Measurements from ENCODE around the gene BEST4. TPM values are rescaled to one million over a fixed set of nuclear protein-coding genes. Genes with fewer than 3 reads are reported as not detected.

The BEST4 gene
- polyA plus RNA-seq (2013), result 0.34 TPM

DNA sequence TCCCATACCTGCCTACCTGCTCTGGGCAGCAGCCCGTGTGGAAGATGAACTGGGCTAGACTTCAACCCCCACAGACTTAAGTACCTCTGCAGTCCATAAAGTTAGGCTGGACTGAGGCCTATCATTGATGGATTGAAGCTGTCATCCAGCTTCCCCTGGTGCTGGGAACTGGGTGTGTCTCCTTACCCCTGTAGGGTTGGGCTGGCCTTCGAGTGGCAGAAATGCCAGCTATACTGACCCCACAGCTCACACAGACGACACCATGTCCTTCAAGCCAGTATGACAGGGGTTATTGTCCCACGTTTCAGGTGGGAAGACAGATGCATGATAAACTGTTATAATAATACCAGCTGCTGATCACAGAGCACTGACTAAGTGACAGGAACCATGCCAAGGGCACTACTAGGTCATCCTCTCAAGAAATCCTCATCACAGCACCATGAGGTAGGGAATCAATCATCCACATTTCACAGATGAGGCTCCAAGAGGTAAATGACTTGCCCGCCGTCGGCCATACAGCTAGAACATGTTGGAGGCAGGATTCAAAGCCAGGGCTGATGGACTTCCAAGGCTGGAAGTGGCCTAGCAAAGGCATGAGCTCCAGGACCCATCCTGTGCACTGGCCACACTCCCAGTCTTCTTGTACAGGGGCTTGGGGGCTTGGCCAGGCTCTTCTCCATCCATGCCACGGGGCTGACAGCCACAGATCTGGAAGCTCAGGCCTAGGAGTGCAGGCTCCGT is at the start of gene BEST4:
Gene BEST4 (minus strand): TSS at position 51 of the 741 bp plus-strand sequence. CDS start 465 bp downstream, outside the sequence.
- H3K36me3 ChIP-seq (ENCODE audit: control insufficient read depth in 4 of 4, insufficient read depth in 4 of 4, low read length in 3 of 4), result no peaks in the 10 kb centered on the region
- H3K27me3 ChIP-seq (replicated peaks in 2 of 5; ENCODE audit: control insufficient read depth in 4 of 5, insufficient read depth in 5 of 5, low read length in 4 of 5), result no peaks in the 10 kb centered on the region
- POLR2A ChIA-PET, result interaction anchor here (0.6 to 1.1 kb wide), 4 partner anchors 9 to 84 kb away, joined by 3 to 9 read pairs (median 4); no protein-coding TSS in a partner anchor
- no peaks in the 10 kb centered on the region for H3K9me3 ChIP-seq (ENCODE audit: control extremely low read depth in 1 of 5, control insufficient read depth in 4 of 5, insufficient read depth in 2 of 5, low read depth in 1 of 5, low read length in 4 of 5)
- CTCF ChIA-PET, result interaction anchor here (0.7 to 7.5 kb wide), 10 partner anchors 10 to 57 kb away, joined by 3 to 43 read pairs (median 5); partner anchors contain the start of genes BTBD19, DYNLT4, PLK3 and PTCH2
- H3K27ac ChIP-seq (ENCODE audit: insufficient read depth in 1 of 2, low read depth in 1 of 2, low read length in 2 of 2, poor library complexity in 1 of 2, severe bottlenecking in 2 of 2), result no peak within 1 kb of the TSS
- peaks cover 8 to 34% (median 27%) of the 10 kb centered on the region in 4 experiments for H3K4me1 ChIP-seq (ENCODE audit: control extremely low read depth in 1 of 4, control insufficient read depth in 4 of 4, insufficient read depth in 4 of 4, low read length in 3 of 4)
- no peak for DNase-seq
- no peak within 1 kb of the TSS for H3K4me3 ChIP-seq (ENCODE audit: control insufficient read depth in 1 of 7, extremely low read depth in 1 of 7, insufficient read depth in 4 of 7, low read depth in 2 of 7, low read length in 6 of 7)
- 91% methylated on average over 8 of the region's 9 CpGs for WGBS (ENCODE audit: insufficient coverage)

DNA sequence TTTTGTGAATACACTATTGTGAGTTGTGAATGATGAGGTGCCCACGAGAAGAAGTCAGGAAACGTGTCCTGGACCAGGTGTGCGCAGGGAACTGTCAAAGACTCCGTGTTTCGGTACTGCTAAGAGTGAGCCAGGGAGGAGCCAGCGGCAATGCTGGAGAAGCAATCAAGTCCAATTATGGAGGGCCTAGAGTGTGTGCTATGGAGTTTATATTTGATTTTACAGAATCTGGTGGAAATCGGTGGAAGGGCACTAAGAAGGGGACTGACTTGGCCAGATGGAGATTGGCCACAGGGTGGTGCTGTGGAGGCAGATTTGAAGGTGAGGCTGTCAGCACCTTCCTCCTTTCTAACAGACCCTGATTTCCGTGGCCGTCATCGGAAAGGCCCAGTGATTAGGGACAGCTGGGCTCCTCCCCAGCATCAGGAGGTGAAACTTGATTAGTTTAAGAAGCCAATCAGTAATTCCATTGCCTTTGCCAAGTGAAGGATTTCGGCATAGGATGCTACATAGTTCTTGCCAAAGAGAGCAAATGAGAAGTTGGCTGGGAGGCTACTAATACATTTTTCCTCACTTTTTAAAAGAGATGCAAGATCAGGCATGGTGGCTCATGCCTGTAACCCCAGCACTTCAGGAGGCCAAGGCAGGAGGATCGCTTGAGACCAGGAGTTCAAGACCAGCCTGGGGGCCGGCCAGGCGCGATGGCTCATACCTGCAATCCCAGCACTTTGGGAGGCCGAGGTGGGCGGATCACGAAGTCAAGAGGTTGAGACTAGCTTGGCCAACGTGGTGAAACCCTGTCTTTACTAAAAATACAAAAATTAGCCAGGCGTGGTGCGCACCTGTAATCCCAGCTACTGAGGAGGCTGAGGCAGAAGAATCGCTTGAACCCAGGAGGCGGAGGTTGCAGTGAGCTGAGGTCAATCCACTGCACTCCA is 48.0 kb upstream of the BEST4 start:
- WGBS (ENCODE audit: insufficient coverage), result 77% methylated on average over 18 of the region's 23 CpGs
- ChIA-PET CTCF (interaction anchor here (0.7 to 3.1 kb wide), 14 partner anchors 10 to 178 kb away, joined by 3 to 11 read pairs (median 4); partner anchors contain the start of genes BEST4, BTBD19, PLK3 and UROD), POLR2A (interaction anchor here (1.4 kb wide), 1 partner anchor 176 kb away, joined by 4 read pairs; the partner anchor contains the start of gene UROD)
- peak; percentile 86 to 94 (median 89) for DNase-seq
- Histone ChIP-seq H3K4me1 (ENCODE audit: control extremely low read depth in 1 of 4, control insufficient read depth in 4 of 4, insufficient read depth in 4 of 4, low read length in 3 of 4) (peaks cover 0 to 54% (median 51%) of the 10 kb centered on the region in 4 experiments), H3K36me3 (ENCODE audit: control insufficient read depth in 4 of 4, insufficient read depth in 4 of 4, low read length in 3 of 4) (no peaks in the 10 kb centered on the region), H3K9me3 (ENCODE audit: control extremely low read depth in 1 of 5, control insufficient read depth in 4 of 5, insufficient read depth in 2 of 5, low read depth in 1 of 5, low read length in 4 of 5) (no peaks in the 10 kb centered on the region), H3K4me3 (ENCODE audit: control insufficient read depth in 1 of 7, extremely low read depth in 1 of 7, insufficient read depth in 4 of 7, low read depth in 2 of 7, low read length in 6 of 7) (peak overlapping the region in 1 of 7 experiments; percentile 51), H3K27ac (ENCODE audit: insufficient read depth in 1 of 2, low read depth in 1 of 2, low read length in 2 of 2, poor library complexity in 1 of 2, severe bottlenecking in 2 of 2) (no peak overlapping the region), H3K27me3 (replicated peaks in 2 of 5; ENCODE audit: control insufficient read depth in 4 of 5, insufficient read depth in 5 of 5, low read length in 4 of 5) (no peaks in the 10 kb centered on the region)

DNA sequence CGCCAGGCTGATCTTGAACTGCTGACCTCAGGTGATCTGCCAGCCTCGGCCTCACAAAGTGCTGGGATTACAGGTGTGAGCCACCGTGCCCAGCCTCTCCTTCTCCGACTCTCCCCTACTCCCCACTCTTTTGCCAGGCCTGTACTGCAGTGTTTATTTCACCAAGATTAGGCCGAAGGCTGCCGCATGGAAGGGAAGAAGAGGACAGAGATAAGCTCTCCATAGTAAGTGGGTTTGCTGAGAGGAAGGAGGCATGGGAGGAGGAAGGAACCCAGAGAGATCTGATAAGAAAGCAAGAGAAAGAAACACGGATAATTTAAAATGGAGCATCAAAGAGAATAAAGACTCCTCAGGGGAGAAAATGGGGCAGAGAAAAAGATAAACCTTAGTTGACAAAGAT is 46.4 kb upstream of the BEST4 start:
- H3K36me3 ChIP-seq (ENCODE audit: control insufficient read depth in 4 of 4, insufficient read depth in 4 of 4, low read length in 3 of 4), result no peaks in the 10 kb centered on the region
- H3K4me3 ChIP-seq (ENCODE audit: control insufficient read depth in 1 of 7, extremely low read depth in 1 of 7, insufficient read depth in 4 of 7, low read depth in 2 of 7, low read length in 6 of 7), result peak overlapping the region in 1 of 7 experiments; percentile 11
- ChIA-PET CTCF (interaction anchor here (0.9 to 3.1 kb wide), 9 partner anchors 8 to 97 kb away, joined by 3 to 11 read pairs (median 3); partner anchors contain the start of gene PLK3), POLR2A (no interaction called here)
- WGBS (ENCODE audit: insufficient coverage), result 48% methylated on average over 4 of the region's 7 CpGs
- no peak overlapping the region for H3K27ac ChIP-seq (ENCODE audit: insufficient read depth in 1 of 2, low read depth in 1 of 2, low read length in 2 of 2, poor library complexity in 1 of 2, severe bottlenecking in 2 of 2)
- no peaks in the 10 kb centered on the region for H3K27me3 ChIP-seq (replicated peaks in 2 of 5; ENCODE audit: control insufficient read depth in 4 of 5, insufficient read depth in 5 of 5, low read length in 4 of 5)
- H3K4me1 ChIP-seq (ENCODE audit: control extremely low read depth in 1 of 4, control insufficient read depth in 4 of 4, insufficient read depth in 4 of 4, low read length in 3 of 4), result peaks cover 0 to 71% (median 68%) of the 10 kb centered on the region in 4 experiments
- no peak for DNase-seq
- peaks cover 0 to 2% (median 0%) of the 10 kb centered on the region in 5 experiments for H3K9me3 ChIP-seq (ENCODE audit: control extremely low read depth in 1 of 5, control insufficient read depth in 4 of 5, insufficient read depth in 2 of 5, low read depth in 1 of 5, low read length in 4 of 5)

DNA sequence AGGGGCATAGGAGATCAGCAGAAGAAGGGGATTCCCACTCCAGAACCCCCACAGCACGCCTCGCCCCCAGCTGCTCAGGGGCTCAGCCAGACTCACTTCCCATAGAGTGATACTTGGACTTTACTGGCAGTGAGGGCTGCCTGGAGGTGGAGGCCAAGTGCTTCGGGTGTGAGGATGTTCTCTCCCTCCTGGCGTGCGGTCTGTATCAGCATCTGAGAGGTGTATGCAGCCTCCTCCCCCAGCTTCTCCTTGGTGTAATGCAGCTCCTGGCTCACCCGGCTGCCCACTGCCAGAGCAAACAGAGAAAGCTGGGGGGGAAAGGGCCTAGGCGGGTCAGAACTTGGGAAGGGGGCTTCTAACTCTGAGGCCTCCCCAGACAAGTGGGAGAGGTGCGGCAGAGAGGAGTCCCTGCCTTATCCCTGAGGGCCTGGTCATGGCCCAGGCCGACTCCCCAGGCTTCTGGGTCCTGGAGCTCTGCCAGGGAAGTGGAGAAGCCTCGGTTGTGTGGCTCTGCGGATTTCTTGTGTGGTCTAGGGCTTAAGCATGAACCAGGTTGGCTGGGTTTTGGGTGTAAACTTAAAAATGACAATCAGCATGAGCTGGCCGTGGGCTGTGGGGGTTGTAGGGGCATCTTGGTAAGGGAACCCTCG is 44.2 kb upstream of the BEST4 start:
- peak in 2 of 3 donors; percentile 57 to 60 for DNase-seq
- WGBS (ENCODE audit: insufficient coverage), result 34% methylated on average over 9 of the region's 13 CpGs
- H3K36me3 ChIP-seq (ENCODE audit: control insufficient read depth in 4 of 4, insufficient read depth in 4 of 4, low read length in 3 of 4), result no peaks in the 10 kb centered on the region
- peak overlapping the region in 2 of 7 experiments; percentile 2 to 28 for H3K4me3 ChIP-seq (ENCODE audit: control insufficient read depth in 1 of 7, extremely low read depth in 1 of 7, insufficient read depth in 4 of 7, low read depth in 2 of 7, low read length in 6 of 7)
- peaks cover 0 to 91% (median 79%) of the 10 kb centered on the region in 4 experiments for H3K4me1 ChIP-seq (ENCODE audit: control extremely low read depth in 1 of 4, control insufficient read depth in 4 of 4, insufficient read depth in 4 of 4, low read length in 3 of 4)
- ChIA-PET POLR2A (interaction anchor here (4.4 kb wide), 1 partner anchor 12 kb away, joined by 21 read pairs; no protein-coding TSS in a partner anchor), CTCF (interaction anchor here (0.7 to 2.1 kb wide), 6 partner anchors 9 to 187 kb away, joined by 3 to 7 read pairs (median 4); partner anchors contain the start of gene UROD)
- no peak overlapping the region for H3K27ac ChIP-seq (ENCODE audit: insufficient read depth in 1 of 2, low read depth in 1 of 2, low read length in 2 of 2, poor library complexity in 1 of 2, severe bottlenecking in 2 of 2)
- no peaks in the 10 kb centered on the region for H3K27me3 ChIP-seq (replicated peaks in 2 of 5; ENCODE audit: control insufficient read depth in 4 of 5, insufficient read depth in 5 of 5, low read length in 4 of 5)
- peaks cover 0 to 7% (median 0%) of the 10 kb centered on the region in 5 experiments for H3K9me3 ChIP-seq (ENCODE audit: control extremely low read depth in 1 of 5, control insufficient read depth in 4 of 5, insufficient read depth in 2 of 5, low read depth in 1 of 5, low read length in 4 of 5)

DNA sequence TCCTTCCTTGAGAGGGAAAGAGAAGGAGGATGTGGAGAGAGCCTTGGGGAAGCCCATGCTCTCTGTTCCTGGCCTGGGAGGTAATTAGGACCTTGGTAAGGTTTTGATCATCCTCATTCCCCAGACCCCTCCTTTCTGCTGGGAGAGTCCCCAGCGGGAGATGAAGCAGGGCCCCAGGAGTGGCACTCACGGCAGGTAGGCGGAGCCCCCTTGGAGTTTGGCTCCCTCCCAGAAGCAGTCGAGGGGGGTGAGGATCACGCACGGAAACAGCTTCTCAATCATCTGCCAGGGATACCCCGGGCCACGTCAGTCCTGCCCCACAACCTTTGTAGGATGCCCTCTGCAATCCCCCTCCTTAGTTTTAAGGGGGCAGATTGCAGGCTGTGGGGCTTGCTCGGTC is 43.5 kb upstream of the BEST4 start:
- DNase-seq, result peak in 2 of 3 donors; percentile 50 to 58
- peaks cover 0 to 7% (median 0%) of the 10 kb centered on the region in 5 experiments for H3K9me3 ChIP-seq (ENCODE audit: control extremely low read depth in 1 of 5, control insufficient read depth in 4 of 5, insufficient read depth in 2 of 5, low read depth in 1 of 5, low read length in 4 of 5)
- ChIA-PET CTCF (interaction anchor here (1.1 to 2.1 kb wide), 3 partner anchors 11 to 181 kb away, joined by 3 to 7 read pairs (median 4); partner anchors contain the start of gene UROD), POLR2A (interaction anchor here (4.4 kb wide), 1 partner anchor 11 kb away, joined by 21 read pairs; no protein-coding TSS in a partner anchor)
- no peak overlapping the region for H3K27ac ChIP-seq (ENCODE audit: insufficient read depth in 1 of 2, low read depth in 1 of 2, low read length in 2 of 2, poor library complexity in 1 of 2, severe bottlenecking in 2 of 2)
- no peak overlapping the region for H3K4me3 ChIP-seq (ENCODE audit: control insufficient read depth in 1 of 7, extremely low read depth in 1 of 7, insufficient read depth in 4 of 7, low read depth in 2 of 7, low read length in 6 of 7)
- H3K27me3 ChIP-seq (replicated peaks in 2 of 5; ENCODE audit: control insufficient read depth in 4 of 5, insufficient read depth in 5 of 5, low read length in 4 of 5), result no peaks in the 10 kb centered on the region
- H3K4me1 ChIP-seq (ENCODE audit: control extremely low read depth in 1 of 4, control insufficient read depth in 4 of 4, insufficient read depth in 4 of 4, low read length in 3 of 4), result peaks cover 0 to 93% (median 81%) of the 10 kb centered on the region in 4 experiments
- 11% methylated on average over 8 of the region's 9 CpGs for WGBS (ENCODE audit: insufficient coverage)
- no peaks in the 10 kb centered on the region for H3K36me3 ChIP-seq (ENCODE audit: control insufficient read depth in 4 of 4, insufficient read depth in 4 of 4, low read length in 3 of 4)

DNA sequence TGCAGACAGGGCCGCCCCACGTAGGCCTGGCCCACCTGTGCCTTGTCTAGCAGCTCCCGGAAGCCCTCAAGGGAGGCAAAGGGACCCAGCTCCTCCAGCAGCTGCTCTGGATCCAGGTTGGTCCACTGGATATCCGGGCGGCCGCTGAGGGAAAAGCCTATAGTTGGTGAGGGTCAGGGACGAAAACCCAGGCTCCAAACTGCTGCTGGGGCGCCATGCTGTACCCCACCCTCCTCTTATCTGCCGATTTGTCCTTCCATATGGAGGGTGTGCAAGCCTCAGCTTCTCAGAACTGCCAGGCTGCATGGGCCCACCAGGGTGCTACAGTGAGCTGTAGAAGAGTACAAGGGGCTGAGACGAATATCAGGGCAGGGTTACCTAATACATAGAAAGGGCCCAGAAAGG is 42.9 kb upstream of the BEST4 start:
- Histone ChIP-seq H3K27me3 (replicated peaks in 2 of 5; ENCODE audit: control insufficient read depth in 4 of 5, insufficient read depth in 5 of 5, low read length in 4 of 5) (no peaks in the 10 kb centered on the region), H3K27ac (ENCODE audit: insufficient read depth in 1 of 2, low read depth in 1 of 2, low read length in 2 of 2, poor library complexity in 1 of 2, severe bottlenecking in 2 of 2) (no peak overlapping the region), H3K36me3 (ENCODE audit: control insufficient read depth in 4 of 4, insufficient read depth in 4 of 4, low read length in 3 of 4) (no peaks in the 10 kb centered on the region), H3K4me3 (ENCODE audit: control insufficient read depth in 1 of 7, extremely low read depth in 1 of 7, insufficient read depth in 4 of 7, low read depth in 2 of 7, low read length in 6 of 7) (no peak overlapping the region), H3K9me3 (ENCODE audit: control extremely low read depth in 1 of 5, control insufficient read depth in 4 of 5, insufficient read depth in 2 of 5, low read depth in 1 of 5, low read length in 4 of 5) (peaks cover 0 to 7% (median 0%) of the 10 kb centered on the region in 5 experiments), H3K4me1 (ENCODE audit: control extremely low read depth in 1 of 4, control insufficient read depth in 4 of 4, insufficient read depth in 4 of 4, low read length in 3 of 4) (peaks cover 0 to 93% (median 83%) of the 10 kb centered on the region in 4 experiments)
- CTCF ChIA-PET, result interaction anchor here (0.6 to 1.6 kb wide), 10 partner anchors 10 to 182 kb away, joined by 3 to 8 read pairs (median 4); partner anchors contain the start of genes HECTD3, PLK3 and RPS8
- POLR2A ChIA-PET, result interaction anchor here (0.6 to 4.4 kb wide), 5 partner anchors 11 to 186 kb away, joined by 3 to 21 read pairs (median 3); partner anchors contain the start of gene PLK3
- 86% methylated on average over 4 of the region's 10 CpGs for WGBS (ENCODE audit: insufficient coverage)
- DNase-seq, result peak in 2 of 3 donors; percentile 47 to 71
